ENCODE measurements around the gene PRKN.

The PRKN gene

GRCh38 chr6:161305860-161306259, 1421.7 kb downstream of the PRKN start:
- H3K27ac ChIP-seq (ENCODE audit: low read depth, low read length) = no peak overlapping the region
- H3K27me3 ChIP-seq (ENCODE audit: control insufficient read depth in 1 of 2, insufficient read depth in 2 of 2, low read length in 2 of 2) = no peaks in the 10 kb centered on the region
- no peaks in the 10 kb centered on the region for H3K4me1 ChIP-seq (ENCODE audit: control insufficient read depth in 1 of 2, insufficient read depth in 2 of 2, low read length in 2 of 2)
- no peaks in the 10 kb centered on the region for H3K9me3 ChIP-seq (ENCODE audit: control insufficient read depth in 1 of 2, low read length in 2 of 2)
- no peaks in the 10 kb centered on the region for H3K36me3 ChIP-seq (ENCODE audit: control insufficient read depth in 1 of 2, insufficient read depth in 2 of 2, low read length in 2 of 2)
- H3K9ac ChIP-seq (ENCODE audit: low read depth in 1 of 2, low read length in 2 of 2) = no peak overlapping the region
- H3K4me3 ChIP-seq (ENCODE audit: low read depth in 1 of 2, low read length in 2 of 2) = no peak overlapping the region

DNA sequence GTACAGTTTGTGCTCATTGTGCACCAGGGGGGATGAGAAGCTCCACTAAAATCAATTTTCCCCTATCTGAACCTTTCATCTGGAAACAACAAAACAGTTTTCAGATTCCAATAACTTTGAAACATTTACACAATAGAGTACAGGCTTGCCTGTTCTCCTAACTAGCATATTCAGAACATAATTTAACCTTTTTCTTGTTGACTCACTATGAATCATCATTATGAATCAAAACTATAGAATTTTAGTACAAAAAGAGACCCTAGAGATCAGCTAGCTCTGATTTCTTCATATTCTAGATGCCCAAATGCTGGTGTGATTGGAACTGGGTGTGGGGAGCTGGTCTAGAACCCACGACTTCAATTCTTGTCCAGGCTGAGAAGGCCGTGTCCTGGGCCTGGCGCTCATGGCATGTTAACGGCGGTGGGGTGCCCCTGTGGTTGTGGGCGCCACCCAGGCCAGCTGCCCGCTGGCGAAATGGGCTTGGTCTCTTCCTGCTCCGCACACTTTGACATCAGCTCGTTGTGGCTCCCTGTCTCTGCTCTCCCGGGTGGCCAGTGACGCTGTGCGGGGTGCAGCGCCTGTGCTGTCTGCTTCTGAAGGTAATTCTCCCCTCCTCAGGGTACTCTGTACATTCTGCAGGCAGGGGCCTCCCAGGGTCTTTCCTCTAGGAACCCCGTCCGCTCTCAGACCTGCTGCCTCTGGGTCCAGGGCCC, 1423.8 kb downstream of the PRKN start:
- H3K4me3 ChIP-seq (ENCODE audit: low read depth in 1 of 2, low read length in 2 of 2) = no peak overlapping the region
- no peaks in the 10 kb centered on the region for H3K4me1 ChIP-seq (ENCODE audit: control insufficient read depth in 1 of 2, insufficient read depth in 2 of 2, low read length in 2 of 2)
- no peaks in the 10 kb centered on the region for H3K9me3 ChIP-seq (ENCODE audit: control insufficient read depth in 1 of 2, low read length in 2 of 2)
- H3K36me3 ChIP-seq (ENCODE audit: control insufficient read depth in 1 of 2, insufficient read depth in 2 of 2, low read length in 2 of 2) = no peaks in the 10 kb centered on the region
- no peak overlapping the region for H3K9ac ChIP-seq (ENCODE audit: low read depth in 1 of 2, low read length in 2 of 2)
- no peak overlapping the region for H3K27ac ChIP-seq (ENCODE audit: low read depth, low read length)
- no peaks in the 10 kb centered on the region for H3K27me3 ChIP-seq (ENCODE audit: control insufficient read depth in 1 of 2, insufficient read depth in 2 of 2, low read length in 2 of 2)

- H3K27ac ChIP-seq (ENCODE audit: low read depth, low read length) = no peak overlapping the region
- no peaks in the 10 kb centered on the region for H3K36me3 ChIP-seq (ENCODE audit: control insufficient read depth in 1 of 2, insufficient read depth in 2 of 2, low read length in 2 of 2)
- H3K4me3 ChIP-seq (ENCODE audit: low read depth in 1 of 2, low read length in 2 of 2) = no peak overlapping the region
- no peaks in the 10 kb centered on the region for H3K27me3 ChIP-seq (ENCODE audit: control insufficient read depth in 1 of 2, insufficient read depth in 2 of 2, low read length in 2 of 2)
- H3K9me3 ChIP-seq (ENCODE audit: control insufficient read depth in 1 of 2, low read length in 2 of 2) = no peaks in the 10 kb centered on the region
- H3K9ac ChIP-seq (ENCODE audit: low read depth in 1 of 2, low read length in 2 of 2) = no peak overlapping the region
- H3K4me1 ChIP-seq (ENCODE audit: control insufficient read depth in 1 of 2, insufficient read depth in 2 of 2, low read length in 2 of 2) = no peaks in the 10 kb centered on the region
These were observed 1424.6 kb downstream of the PRKN start for GRCh38 chr6:161302949-161303348.

DNA sequence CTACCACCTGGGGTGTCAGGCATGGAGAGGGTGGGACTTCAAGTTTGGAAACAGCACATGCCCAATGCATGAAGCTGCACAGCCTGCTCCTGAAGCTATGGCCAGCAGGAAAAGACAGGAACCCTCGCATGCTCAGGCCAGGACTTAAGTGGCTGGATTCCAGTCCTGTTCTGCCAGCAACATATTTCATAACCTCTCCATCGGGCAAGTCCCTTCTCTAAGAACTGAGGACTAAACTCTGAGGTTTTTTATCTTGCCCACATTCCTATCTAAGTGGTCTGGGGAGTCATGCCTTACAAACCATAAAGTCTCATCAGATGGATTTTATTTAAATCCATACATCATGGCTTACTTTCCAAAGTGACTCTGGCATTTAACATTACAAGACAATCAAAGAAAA, 1426.2 kb downstream of the PRKN start:
- Histone ChIP-seq H3K9ac (ENCODE audit: low read depth in 1 of 2, low read length in 2 of 2) (no peak overlapping the region), H3K4me1 (ENCODE audit: control insufficient read depth in 1 of 2, insufficient read depth in 2 of 2, low read length in 2 of 2) (no peaks in the 10 kb centered on the region), H3K4me3 (ENCODE audit: low read depth in 1 of 2, low read length in 2 of 2) (no peak overlapping the region)

DNA sequence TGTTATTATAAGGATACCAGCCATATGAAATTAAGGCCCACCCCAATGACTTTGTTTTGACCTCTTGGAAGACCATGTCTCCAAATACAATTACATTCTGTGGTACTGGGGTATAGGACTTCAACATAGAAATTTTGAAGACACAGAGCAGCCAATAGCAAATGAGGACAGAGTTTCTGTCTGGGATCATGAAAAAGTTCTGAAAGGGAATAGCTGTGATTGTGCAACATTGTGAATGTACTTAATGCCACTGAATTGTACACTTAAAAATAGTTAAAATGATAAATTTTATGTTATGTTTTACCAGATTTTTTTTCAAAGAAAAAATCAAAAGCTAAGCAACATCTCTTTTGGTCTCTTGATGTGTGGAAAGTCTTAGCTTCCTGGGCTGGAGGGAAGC, 1426.7 kb downstream of the PRKN start:
- no peaks in the 10 kb centered on the region for H3K36me3 ChIP-seq (ENCODE audit: control insufficient read depth in 1 of 2, insufficient read depth in 2 of 2, low read length in 2 of 2)
- H3K9me3 ChIP-seq (ENCODE audit: control insufficient read depth in 1 of 2, low read length in 2 of 2) = no peaks in the 10 kb centered on the region
- no peak overlapping the region for H3K27ac ChIP-seq (ENCODE audit: low read depth, low read length)
- H3K27me3 ChIP-seq (ENCODE audit: control insufficient read depth in 1 of 2, insufficient read depth in 2 of 2, low read length in 2 of 2) = no peaks in the 10 kb centered on the region
- no peaks in the 10 kb centered on the region for H3K4me1 ChIP-seq (ENCODE audit: control insufficient read depth in 1 of 2, insufficient read depth in 2 of 2, low read length in 2 of 2)
- no peak overlapping the region for H3K4me3 ChIP-seq (ENCODE audit: low read depth in 1 of 2, low read length in 2 of 2)
- no peak overlapping the region for H3K9ac ChIP-seq (ENCODE audit: low read depth in 1 of 2, low read length in 2 of 2)

More for the DNA sequence above, 1426.2 kb downstream of the PRKN start:
- H3K27me3 ChIP-seq (ENCODE audit: control insufficient read depth in 1 of 2, insufficient read depth in 2 of 2, low read length in 2 of 2) = no peaks in the 10 kb centered on the region
- no peak overlapping the region for H3K27ac ChIP-seq (ENCODE audit: low read depth, low read length)
- no peaks in the 10 kb centered on the region for H3K9me3 ChIP-seq (ENCODE audit: control insufficient read depth in 1 of 2, low read length in 2 of 2)
- no peaks in the 10 kb centered on the region for H3K36me3 ChIP-seq (ENCODE audit: control insufficient read depth in 1 of 2, insufficient read depth in 2 of 2, low read length in 2 of 2)

DNA sequence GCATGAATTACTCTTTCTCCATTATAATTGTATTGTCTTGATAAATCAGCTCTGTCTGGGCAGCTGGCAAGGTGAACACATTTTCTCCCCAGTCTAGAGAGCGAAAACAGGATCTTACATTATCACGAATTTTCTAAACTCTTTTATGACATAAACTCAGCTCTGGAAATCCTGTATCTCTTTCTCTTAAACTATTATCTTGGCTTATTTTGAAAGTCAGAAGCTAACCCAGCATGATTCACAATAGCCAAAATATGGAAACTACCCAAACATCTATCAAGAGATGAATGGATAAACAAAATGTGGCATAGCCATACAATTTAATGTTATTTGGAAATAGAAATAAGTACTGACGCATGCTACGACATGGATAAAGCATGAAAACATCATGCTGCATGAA, 1427.8 kb downstream of the PRKN start:
- Histone ChIP-seq H3K9ac (ENCODE audit: low read depth in 1 of 2, low read length in 2 of 2) (no peak overlapping the region), H3K36me3 (ENCODE audit: control insufficient read depth in 1 of 2, insufficient read depth in 2 of 2, low read length in 2 of 2) (no peaks in the 10 kb centered on the region), H3K9me3 (ENCODE audit: control insufficient read depth in 1 of 2, low read length in 2 of 2) (no peaks in the 10 kb centered on the region), H3K4me3 (ENCODE audit: low read depth in 1 of 2, low read length in 2 of 2) (no peak overlapping the region), H3K27me3 (ENCODE audit: control insufficient read depth in 1 of 2, insufficient read depth in 2 of 2, low read length in 2 of 2) (no peaks in the 10 kb centered on the region), H3K27ac (ENCODE audit: low read depth, low read length) (no peak overlapping the region), H3K4me1 (ENCODE audit: control insufficient read depth in 1 of 2, insufficient read depth in 2 of 2, low read length in 2 of 2) (no peaks in the 10 kb centered on the region)
